Measurements from ENCODE around the gene THG1L.
"Not testable (repeated sequence)": the region's sequence is repeated elsewhere in the genome, so short reads cannot be mapped to it uniquely, and the experiment has no call there.

THG1L gene

DNA sequence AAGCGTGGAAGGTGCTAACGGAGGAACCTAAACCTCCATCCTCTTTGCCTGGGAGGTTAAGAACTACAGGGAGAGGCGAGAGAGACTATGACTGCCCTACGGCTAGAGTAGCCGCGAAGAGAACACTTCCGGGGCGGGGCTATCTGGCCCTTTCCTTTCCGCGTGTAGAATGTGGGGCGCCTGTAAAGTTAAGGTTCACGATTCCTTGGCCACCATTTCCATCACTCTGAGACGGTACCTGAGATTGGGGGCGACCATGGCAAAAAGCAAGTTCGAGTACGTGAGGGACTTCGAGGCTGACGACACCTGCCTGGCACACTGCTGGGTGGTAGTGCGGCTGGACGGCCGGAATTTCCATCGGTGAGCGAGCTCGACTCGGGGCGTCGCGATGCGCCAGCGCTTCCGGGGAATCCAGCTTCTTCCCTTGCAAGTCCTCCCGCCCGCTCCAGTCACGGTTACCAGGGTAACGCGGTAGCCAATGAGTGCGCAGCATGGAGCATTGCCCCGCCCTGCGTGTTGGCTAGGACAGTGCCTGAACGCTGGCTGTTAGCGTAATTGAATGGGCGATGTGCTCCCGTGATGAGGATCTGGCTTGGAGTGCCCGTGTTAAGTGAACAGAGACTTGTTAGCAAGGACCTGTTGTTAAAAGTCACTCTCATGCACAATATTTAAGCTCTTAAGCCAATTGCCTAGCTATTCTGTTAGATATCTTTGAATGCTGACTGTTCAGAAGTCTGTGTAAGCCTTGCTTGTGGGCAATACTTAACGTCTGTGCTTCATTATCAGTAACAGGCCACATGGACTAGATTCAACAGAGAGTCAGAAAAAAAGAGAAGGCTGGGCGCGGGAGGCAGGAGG lies at the start of gene THG1L:
THG1L (plus strand) TSS at position 149 of the 858 bp plus-strand sequence; CDS start at position 170, 21 bp downstream.
- DNase-seq: peak; percentile 99

DNA sequence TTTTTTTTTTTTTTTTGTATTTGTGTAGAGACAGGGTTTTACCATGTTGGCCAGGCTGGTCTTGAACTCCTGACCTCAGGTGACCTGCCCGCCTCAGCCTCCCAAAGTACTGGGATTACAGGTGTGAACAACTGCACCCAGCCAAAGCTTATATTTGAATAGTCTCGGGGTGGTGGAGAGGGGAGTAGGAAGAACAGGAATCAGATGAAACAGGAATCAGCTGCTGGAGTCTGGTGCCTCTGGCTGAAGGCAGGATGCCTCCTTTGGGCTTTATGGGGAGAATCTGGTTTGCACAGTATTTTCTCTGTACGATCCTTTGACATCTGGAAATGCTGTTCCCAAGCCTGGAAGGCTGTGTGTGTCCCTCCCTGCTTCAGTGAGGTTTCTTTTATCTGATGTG lies 49.0 kb upstream of the THG1L start:
- no peak for DNase-seq

DNA sequence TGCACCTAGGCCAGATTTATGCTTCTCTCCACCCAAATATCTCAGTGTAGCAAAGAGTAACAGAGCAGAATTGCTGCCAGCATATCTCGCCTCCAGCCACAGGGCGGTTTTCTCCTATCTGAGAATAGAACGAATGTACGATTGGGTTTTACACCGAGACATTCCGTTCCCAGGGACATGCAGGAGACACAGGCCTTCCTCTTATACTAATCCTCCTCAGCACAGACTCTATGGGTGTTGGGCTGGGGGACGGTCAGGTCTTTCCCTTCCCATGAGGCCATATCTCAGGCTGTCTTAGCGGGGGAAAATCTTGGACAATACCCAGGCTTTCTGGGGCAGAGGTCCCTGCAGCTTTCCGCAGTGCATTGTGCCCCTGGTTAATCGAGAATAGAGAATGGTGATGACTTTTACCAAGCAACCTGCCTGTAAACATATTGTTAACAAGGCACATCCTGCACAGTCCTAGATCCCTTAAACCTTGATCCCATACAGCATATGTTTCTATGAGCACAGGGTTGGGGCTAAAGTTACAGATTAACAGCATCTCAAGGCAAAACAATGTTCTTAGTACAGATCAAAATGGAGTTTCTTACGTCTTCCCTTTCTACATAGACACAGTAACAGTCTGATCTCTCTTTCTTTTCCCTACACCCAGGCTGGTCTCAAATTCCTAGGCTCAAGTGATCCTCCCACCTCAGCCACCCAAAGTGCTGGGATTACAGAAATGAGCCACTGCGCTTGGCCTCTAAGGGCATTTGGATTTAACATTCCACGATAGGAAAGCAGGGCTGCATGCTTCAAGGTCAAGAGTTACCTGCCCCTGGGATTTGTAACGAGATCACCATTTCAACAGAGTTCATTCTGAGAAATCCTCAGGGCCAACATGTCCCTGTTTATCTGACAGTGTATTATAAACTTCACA lies 44.7 kb upstream of the THG1L start:
- not testable (repeated sequence) for DNase-seq

DNA sequence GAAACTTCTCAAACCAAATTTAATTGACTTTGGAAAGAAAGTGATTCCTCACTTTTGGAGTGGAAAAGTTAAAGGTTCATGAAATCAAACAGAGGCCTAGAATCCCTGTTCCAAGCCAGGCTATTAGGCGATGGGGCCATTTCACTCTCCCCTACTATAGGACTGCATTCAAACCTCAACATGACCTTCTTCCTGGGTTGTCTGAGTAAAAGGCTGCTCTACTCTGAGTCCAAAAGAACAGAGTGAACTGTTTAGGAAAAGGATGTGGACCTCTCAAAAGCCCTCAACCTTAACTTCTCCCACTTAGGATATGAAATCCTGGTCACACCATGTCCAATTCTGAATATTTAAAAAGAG lies 44.0 kb upstream of the THG1L start:
- no peak for DNase-seq

DNA sequence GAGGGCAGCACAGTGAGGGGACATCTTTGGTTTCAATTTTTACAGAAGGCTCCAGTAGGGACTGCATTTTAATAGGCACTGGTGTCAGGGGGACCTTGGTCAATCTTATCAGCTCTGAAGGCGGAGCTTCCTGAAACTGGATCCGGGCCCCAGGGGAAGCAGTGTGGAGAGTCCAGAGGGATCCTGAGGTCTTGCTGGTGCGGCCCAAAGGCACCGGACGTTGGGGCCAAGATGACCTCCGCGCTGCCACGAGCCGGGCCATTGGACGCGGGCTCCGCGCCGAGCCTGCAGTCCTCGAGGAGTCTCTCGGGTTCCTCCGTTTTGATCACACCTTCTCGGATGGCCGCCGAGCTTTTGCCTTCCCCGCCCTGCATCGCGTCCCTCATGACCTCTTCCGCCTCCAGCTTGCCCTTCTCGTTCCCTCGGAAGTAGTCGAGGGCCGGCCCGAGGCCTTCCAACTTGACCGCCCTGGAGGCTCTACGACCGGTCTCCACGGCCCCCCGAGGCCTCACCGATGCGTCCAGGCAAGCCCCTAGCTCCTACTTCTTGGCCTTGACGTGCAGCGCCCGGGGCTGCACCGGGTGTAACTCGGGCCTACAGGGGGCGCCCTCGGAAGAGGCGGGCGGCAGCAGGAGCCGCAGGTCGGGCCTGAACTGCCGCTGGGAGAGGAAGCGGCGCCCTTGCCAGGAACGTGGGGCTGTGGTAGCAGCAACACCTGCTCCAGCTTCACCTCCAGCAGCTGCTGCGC lies 41.1 kb upstream of the THG1L start:
- DNase-seq: no peak

DNA sequence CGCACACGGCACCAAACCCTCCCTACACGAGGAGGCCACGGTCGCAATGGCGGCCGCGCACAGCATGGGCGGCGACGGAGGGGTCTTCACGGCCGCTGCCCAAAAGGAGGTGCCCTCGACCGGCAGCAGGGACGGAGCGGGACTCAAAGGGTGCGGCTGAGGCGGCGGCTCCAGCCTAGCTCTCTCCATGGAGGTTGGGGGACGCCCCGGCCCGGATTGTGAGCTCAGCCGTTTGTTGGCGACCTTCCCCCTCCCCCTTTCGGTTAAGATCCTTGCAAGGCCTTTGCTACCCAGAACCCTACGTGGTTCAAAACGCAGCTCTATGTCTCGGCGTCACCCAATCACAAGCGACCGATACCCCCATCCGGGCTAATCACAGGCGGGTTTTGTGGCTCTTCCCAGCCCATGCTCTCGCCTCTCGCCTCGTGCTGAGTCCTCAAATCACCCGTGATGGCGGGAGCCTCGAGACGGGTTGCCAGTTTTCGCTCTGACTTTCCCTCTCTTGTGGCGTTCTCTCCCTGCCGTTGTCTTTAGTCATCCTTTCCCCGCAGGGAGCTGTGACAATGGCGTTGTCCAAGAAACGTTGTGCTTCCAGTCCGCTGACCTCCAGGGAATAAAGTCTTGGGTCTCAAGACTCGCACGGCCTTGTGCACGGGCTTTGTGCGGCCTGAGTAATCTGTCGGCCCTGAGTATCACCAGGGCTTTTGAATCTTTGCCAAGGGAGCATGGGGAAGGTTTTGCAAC lies 40.4 kb upstream of the THG1L start:
- DNase-seq: no peak

DNA sequence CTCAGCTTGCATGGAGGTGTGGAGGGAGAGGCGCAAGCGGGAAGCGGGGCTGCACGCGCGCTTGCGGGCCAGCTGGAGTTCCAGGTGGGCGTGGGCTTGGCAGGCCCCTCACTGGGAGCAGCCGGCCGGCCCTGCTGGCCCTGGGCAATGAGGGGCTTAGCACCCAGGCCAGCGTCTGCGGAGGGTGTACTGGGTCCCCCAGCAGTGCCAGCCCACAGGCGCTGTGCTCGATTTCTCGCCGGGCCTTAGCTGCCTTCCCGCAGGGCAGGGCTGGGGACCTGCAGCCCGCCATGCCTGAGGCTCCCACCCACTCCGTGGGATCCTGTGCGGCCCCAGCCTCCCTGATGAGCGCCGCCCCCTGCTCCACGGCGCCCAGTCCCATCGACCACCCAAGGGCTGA lies 37.4 kb upstream of the THG1L start:
- DNase-seq: not testable (repeated sequence)

DNA sequence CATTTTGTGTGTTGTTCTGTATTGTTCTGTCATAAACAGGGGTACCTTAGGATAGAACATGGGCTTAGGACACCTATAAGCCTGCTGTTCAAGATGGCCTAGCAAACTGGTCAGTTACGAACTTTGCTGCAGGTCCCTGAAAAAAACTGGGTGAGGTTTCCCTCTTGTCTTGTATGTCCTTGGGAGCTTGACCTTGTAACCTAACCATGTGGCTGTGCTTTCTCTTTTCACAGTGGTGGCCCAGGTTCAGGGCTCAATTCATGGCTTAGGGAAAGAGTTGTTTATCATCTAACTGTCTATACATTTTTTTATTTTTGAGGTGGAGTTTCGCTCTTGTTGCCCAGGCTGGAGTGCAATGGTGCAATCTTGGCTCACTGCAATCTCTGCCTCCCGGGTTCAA lies 35.1 kb upstream of the THG1L start:
- DNase-seq: not testable (repeated sequence)

DNA sequence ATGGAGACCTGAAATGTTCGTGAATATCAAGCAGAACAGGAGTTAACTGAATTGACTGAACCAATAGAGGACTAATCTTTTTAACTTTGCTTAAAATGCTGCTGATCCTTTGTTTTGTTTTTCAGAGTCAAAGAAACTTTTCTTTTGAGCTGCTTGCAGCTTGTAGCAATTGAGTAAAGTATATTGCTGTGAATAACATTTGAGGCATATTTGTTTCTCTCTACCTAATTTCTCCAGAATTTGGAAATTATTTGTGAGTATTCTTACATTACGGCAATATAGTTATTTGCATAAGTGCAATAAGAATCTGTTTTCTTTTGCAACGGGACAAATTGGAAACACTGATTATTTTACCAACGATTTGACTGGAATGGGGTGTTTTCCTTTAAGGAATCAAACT lies 32.5 kb upstream of the THG1L start:
- not testable (repeated sequence) for DNase-seq

DNA sequence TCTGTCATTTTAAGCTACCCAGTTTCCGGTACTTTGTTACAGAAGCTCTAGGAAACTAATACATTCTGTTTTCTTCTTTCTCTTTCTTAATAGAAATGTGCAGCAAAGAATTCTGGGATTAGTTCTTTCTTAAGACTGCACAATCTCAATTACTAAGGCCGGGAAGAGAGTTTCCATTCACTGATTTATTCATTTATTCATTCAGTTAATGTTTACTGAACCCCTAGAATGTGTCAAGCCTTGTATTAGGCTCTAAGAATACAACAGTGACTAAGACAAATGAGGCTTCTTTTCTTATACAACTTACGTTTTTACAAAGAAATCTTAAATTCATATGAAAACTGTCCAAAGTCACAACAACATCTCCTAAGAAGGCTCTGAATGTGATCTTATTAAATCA lies 27.5 kb upstream of the THG1L start:
- no peak for DNase-seq

DNA sequence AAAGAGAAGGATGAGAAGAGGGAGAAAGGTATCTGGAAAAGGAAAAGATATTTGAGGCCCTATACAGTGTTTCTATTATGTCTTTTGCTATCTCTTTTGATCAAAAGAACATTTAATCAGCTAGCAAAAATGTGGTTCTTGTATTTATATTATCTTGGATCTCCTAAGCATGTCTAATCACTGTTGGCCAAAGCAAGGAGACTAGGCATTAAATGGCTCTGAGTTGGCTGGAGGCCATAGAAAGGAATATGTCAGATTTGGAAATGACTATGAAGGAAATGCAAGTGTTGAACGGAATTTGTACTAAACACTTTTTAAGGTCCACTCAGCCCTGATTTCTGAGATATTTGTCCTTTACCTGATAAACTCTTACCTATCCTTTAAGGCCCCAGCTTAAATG lies 22.4 kb upstream of the THG1L start:
- DNase-seq: no peak

DNA sequence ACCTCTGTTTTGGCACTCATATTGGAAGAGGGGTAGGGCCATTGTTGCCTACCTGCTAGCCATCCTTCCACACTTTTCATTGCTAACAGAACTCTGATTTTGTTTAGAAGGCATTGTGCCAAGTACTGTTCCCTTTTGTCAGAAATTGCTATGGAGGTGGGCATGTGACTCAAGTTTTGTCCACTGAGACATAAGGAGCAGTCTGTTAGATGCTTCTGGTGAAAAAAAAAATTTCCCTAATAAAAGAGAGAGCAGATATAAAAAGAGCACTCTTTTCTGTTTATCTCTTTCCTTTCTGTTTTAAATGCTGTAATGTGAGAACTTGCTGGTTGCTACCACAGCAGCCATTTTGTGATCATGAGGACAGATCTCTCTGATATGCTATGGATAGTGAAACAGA lies 21.9 kb upstream of the THG1L start:
- no peak for DNase-seq

DNA sequence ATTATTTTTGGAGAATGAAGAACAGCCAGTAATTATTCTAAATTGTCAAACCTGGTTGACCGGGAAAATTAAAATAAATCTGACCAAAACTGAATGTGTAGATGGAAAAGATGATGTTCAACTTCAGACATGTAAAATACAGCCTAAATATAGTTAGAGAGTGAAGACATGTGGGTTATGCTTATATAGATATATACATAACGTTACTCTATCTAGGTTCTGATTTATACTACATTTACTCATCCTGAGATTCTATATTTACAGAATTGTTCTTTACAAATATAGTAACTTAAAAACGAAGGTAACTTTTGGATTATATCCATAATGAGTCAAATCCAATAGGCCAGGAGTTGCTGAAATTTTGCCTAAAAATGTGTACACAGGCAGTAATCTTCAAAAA lies 20.8 kb upstream of the THG1L start:
- no peak for DNase-seq

DNA sequence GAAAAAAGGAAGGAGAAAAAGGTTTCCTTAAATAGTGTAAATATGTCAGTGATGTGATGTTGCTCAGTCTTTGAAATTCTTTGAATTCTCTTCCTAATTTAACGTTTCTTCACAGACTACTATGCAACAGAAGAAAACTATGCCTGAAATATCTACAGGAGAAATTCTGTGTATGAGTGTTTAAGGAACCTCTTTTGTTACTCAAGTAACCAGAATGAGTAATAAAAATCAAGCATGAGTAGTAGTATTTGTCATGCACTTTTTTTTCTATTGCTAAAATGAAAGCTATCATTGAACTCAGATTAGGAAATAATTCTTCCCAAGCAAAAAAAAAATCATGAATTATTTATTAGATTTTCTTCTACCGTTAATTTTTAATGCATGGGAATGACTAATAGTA lies 20.3 kb upstream of the THG1L start:
- no peak for DNase-seq

DNA sequence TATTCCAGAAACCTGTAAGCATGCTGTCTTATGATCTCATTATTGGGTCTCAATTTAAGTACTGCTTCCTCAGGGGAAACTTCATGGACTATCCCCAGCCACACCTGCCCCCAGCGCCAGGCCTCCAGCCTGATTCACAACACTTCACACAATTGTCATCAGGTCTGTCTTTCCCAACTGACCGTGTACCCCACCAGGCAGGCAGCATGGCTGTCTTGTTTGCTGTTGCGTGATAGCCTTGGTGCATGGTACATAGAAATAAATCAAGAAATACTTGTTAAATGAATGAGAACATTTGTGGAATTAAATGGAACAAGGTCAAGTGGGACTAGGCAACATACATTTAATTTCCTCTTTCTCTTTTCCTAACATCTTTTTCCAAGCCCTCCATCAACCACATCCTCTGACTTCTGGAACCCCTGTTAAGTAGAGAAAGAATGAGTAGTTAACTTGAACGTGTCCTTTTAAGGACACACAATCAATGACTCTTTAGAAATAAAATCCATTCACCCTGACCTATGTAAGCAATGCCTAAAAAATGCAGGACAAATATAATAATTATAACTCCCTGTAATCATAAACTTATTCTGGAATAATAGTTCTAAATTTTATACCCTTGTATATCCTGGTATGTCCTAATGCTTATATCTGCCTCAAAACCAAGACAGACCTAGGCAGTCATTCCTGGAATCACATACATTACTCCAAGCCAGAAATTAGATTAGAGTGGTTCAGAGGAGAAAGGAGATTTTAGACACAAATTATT lies 17.2 kb upstream of the THG1L start:
- DNase-seq: no peak

DNA sequence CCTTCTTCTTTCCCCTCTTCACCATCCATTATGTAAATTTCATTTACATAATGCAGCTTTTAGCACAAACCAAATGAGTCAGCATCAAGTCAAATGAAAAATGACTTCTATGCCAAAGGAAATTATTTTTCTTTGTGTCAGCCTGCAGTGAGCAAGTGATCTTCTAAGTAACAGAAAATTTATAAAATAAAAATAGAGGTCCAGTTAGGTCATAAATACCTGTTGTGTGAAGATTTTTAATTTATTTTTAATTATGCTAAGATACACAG lies 16.7 kb upstream of the THG1L start:
- no peak for DNase-seq

DNA sequence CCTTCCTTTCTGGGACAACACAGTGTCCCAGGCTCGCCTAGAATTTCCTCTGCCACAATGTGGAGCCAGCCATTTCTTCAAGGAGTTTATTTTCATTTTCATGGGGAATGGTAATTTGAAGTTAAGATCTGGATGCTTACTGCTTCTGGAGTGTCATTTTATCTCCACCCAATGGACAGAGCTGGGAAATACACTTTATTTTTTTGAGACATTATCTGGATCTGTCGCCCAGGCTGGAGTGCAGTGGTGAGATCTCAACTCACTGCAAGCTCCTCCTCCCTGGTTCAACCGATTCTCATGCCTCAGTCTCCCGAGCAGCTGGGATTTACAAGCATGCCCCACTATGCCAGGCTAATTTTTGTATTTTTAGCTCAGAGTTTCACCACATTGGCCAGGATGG lies 12.7 kb upstream of the THG1L start:
- peak; percentile 30 for DNase-seq

DNA sequence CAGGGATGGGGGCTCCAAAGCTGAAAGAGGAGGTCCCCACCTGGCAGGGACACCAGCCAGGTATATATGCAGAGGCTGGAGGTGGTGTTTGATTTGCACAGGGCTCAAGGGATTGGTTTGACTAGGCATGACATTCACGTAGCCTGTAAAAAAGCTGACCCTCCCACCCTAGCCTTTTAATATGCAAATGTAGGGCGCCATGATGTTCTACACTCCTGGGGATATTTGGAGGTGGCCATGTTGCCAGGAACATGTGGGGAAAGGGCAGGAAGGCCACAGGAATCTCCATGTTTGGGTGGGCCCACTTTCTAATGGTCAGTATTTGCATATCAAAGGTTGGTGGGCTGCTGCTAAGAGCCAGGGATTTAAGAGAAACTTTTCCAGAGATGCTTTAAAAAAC lies 12.0 kb upstream of the THG1L start:
- no peak for DNase-seq

DNA sequence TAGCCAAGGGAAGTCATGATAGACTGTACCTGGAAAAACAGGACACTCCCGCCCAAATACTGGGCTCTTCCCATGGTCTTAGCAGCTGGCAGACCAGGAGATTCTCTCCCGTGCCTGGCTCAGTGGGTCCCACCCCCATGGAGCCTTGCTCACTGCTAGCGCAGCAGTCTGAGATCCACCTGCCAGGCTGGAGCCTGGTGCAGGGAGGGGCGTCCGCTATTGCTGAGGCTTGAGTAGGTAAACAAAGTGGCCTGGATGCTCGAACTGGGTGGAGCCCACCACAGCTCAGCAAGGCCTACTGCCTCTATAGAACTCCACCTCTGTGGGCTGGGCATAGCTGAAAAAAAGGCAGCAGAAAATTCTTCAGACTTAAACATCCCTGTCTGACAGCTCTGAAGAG lies 10.1 kb upstream of the THG1L start:
- DNase-seq: no peak

DNA sequence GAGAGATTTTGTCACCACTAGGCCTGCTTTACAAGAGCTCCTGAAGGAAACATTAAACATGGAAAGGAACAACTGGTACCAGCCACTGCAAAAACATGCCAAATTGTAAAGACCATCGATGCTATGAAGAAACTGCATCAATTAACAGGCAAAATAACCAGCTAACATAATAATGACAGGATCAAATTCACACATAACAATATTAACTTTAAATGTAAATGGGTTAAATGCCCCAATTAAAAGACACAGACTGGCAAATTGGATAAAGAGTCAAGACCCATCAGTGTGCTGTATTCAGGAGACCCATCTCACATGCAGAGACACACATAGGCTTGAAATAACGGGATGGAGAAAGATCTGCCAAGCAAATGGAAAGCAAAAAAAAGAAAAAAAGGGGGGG lies 8.3 kb upstream of the THG1L start:
- DNase-seq: not testable (repeated sequence)

DNA sequence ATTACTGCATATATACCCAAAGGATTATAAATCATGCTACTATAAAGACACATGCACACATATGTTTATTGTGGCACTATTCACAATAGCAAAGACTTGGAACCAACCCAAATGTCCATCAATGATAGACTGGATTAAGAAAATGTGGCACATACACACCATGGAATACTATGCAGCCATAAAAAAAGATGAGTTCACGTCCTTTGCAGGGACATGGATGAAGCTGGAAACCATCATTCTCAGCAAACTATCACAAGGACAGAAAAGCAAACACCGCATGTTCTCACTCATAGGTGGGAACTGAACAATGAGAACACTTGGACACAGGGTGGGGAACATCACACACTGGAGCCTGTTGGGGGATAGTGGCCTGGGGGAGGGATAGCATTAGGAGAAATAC lies 4.6 kb upstream of the THG1L start:
- DNase-seq: not testable (repeated sequence)

DNA sequence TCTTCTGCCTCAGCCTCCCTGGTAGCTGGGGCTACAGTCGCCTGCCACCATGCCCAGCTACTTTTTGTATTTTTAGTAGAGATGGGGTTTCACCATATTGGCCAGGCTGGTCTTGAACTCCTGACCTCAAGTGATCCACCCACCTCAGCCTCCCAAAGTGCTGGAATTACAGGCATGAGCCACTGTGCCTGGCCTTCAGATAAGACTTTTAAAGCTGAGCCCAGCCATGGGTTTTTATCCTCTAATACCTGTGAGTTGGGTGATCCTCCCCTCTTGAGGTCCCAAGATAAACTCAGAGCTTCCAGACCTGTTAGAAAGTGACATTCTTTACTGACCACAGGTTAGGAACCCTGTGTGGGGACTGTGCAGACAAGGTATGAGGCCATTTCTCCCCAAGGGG lies 3.4 kb upstream of the THG1L start:
- not testable (repeated sequence) for DNase-seq

Measured in RPMI8226 (cell line).